Body of pancreas (tissue), 4 donors: ENCODE data around the gene HYAL2.

Source experiments
- POLR2A ChIP-seq, 3 donors: fragments of 450-650 bp; IDR thresholded peaks; one replicate each; pipeline ENCODE4 v1.6.1; 2016; ENCODE audit warnings: antibody characterized with exemption in 3 of 3, mild to moderate bottlenecking in 2 of 3
- TF ChIP-seq, protein P1 (sequence below), 7 experiments: fragments of 450-650 bp in 4 of 7; fragments of 200-600 bp in 3 of 7; sonication (generic) in 3 of 7; IDR thresholded peaks; one replicate each; pipeline ENCODE4 v1.5.1; 2016 to 2019; ENCODE audit warnings: antibody characterized with exemption in 7 of 7

DNA sequence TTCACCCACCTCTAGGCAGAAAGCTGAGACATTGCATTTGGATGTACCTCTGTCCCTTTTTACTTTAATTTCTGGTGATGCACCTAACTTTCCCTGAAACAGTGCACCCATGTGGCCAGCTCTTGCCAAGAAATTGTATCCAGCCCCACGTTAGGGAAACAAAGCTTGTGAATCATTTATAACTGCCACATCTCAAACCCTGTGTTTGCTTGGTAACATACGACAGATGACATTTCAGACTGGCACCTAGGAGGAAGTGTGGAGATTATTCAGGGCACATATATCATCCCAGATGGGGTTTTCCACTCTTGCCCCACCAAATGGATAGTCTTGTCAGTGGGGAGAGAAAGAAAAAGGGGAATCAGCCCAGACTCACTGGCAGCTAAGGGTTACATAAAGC is 30.2 kb upstream of the HYAL2 start:
- TF ChIP-seq, protein P1, sequence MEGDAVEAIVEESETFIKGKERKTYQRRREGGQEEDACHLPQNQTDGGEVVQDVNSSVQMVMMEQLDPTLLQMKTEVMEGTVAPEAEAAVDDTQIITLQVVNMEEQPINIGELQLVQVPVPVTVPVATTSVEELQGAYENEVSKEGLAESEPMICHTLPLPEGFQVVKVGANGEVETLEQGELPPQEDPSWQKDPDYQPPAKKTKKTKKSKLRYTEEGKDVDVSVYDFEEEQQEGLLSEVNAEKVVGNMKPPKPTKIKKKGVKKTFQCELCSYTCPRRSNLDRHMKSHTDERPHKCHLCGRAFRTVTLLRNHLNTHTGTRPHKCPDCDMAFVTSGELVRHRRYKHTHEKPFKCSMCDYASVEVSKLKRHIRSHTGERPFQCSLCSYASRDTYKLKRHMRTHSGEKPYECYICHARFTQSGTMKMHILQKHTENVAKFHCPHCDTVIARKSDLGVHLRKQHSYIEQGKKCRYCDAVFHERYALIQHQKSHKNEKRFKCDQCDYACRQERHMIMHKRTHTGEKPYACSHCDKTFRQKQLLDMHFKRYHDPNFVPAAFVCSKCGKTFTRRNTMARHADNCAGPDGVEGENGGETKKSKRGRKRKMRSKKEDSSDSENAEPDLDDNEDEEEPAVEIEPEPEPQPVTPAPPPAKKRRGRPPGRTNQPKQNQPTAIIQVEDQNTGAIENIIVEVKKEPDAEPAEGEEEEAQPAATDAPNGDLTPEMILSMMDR (IDR thresholded peaks at IDR 0.05) = peak in 2 of 7 experiments; percentile 12 to 16
- TF ChIP-seq POLR2A (IDR thresholded peaks at IDR 0.05) = no peak
